Measurements from ENCODE around the gene FAM184B. TPM values are rescaled to one million over a fixed set of nuclear protein-coding genes. Genes with fewer than 3 reads are reported as not detected.

FAM184B gene
- total RNA-seq, 1 experiment from 2014 or later = 0.09 TPM

GRCh38 chr4:17771284-17771908 lies 10.0 kb downstream of the FAM184B start:
- Histone ChIP-seq H3K79me2 (ENCODE audit: insufficient read depth, low read length) (no peaks in the 10 kb centered on the region), H4K5ac (ENCODE audit: insufficient read length, low read depth, low read length) (no peak overlapping the region), H3K4me1 (ENCODE audit: insufficient read depth, low read length) (no peaks in the 10 kb centered on the region), H3K14ac (ENCODE audit: insufficient read depth, low read length) (no peak overlapping the region), H3K56ac (ENCODE audit: insufficient read length, low read depth, low read length) (no peak overlapping the region), H3K18ac (ENCODE audit: insufficient read length, low read depth, low read length) (no peak overlapping the region), H2BK120ac (ENCODE audit: low read depth, low read length, poor library complexity, severe bottlenecking) (no peak overlapping the region), H2BK15ac (ENCODE audit: low read depth, low read length) (no peak overlapping the region), H2AK5ac (ENCODE audit: insufficient read length, low read length) (no peak overlapping the region), H2BK5ac (ENCODE audit: insufficient read length, low read length) (no peak overlapping the region), H3K27ac (ENCODE audit: insufficient read length, low read depth, low read length) (no peak overlapping the region), H3K79me1 (ENCODE audit: insufficient read depth, low read depth, low read length, poor library complexity, severe bottlenecking) (no peaks in the 10 kb centered on the region), H3K4me2 (ENCODE audit: insufficient read depth, insufficient read length, low read length) (no peak overlapping the region), H4K8ac (replicated peaks; ENCODE audit: insufficient read length, low read depth, low read length) (no peak overlapping the region), H4K91ac (ENCODE audit: insufficient read length, low read depth, low read length) (no peak overlapping the region), H2BK12ac (ENCODE audit: insufficient read length, low read depth, low read length) (no peak overlapping the region), H4K20me1 (ENCODE audit: control insufficient read depth, insufficient read depth, insufficient read length) (no peaks in the 10 kb centered on the region), H3K4ac (ENCODE audit: low read depth, low read length) (no peak overlapping the region), H3K23ac (ENCODE audit: insufficient read length, low read depth, low read length) (no peak overlapping the region), H3K9ac (ENCODE audit: extremely low read depth, insufficient read length, low read length) (no peak overlapping the region), H2BK20ac (ENCODE audit: low read depth, low read length, poor library complexity, severe bottlenecking) (no peak overlapping the region), H3K27me3 (ENCODE audit: insufficient read depth, low read length) (no peaks in the 10 kb centered on the region), H3T11ph (ENCODE audit: low read length) (no peak overlapping the region), H2AFZ (ENCODE audit: low read length) (no peak overlapping the region), H3K9me3 (ENCODE audit: control insufficient read depth, low read depth, low read length) (no peaks in the 10 kb centered on the region), H3K23me2 (ENCODE audit: insufficient read length, low read depth, low read length, poor library complexity, severe bottlenecking) (no peaks in the 10 kb centered on the region)
- no peak for TF ChIP-seq CTCF (conservative IDR thresholded peaks at IDR 0.05)
- H3K9me3 Mint-ChIP-seq = peaks cover 7 to 10% of the 10 kb centered on the region in 2 experiments; a peak in 4 of 5 replicates
- H3K36me3 Mint-ChIP-seq (ENCODE audit: insufficient read depth in 1 of 3, low read depth in 3 of 3) = peaks cover 0 to 4% (median 1%) of the 10 kb centered on the region in 3 experiments; a peak in 2 of 7 replicates
- no peak overlapping the region for H3K27ac Mint-ChIP-seq
- no peaks in the 10 kb centered on the region for H3K4me1 Mint-ChIP-seq
- no peak overlapping the region for H3K4me3 Mint-ChIP-seq
- no CpG with 5 or more reads among the region's 8 CpGs for WGBS (ENCODE audit: extremely low coverage, insufficient read length, low lambda C conversion rate)
- DNase-seq = no peak
- peaks cover 4% of the 10 kb centered on the region for H3K27me3 Mint-ChIP-seq (ENCODE audit: low read depth)
